ENCODE measurements around the gene ANAPC16.
A peak's percentile ranks its signal among the peaks of the same experiment; 100 is the strongest.

ANAPC16 gene

GRCh38 chr10:72259491-72260238, 43.9 kb downstream of the ANAPC16 start:
- Histone ChIP-seq H3K4me3 (ENCODE audit: low read length) (peak overlapping the region; percentile 24), H3K9me3 (replicated peaks; ENCODE audit: low read length) (no peaks in the 10 kb centered on the region), H3K4me2 (ENCODE audit: low read length) (peak overlapping the region; percentile 93), H3K27me3 (ENCODE audit: control insufficient read depth, insufficient read depth, low read length) (no peaks in the 10 kb centered on the region), H3K4me1 (ENCODE audit: control insufficient read depth, insufficient read depth, low read length) (peaks cover 54% of the 10 kb centered on the region), H3K36me3 (ENCODE audit: insufficient read depth, low read length) (no peaks in the 10 kb centered on the region), H3K9ac (ENCODE audit: low read depth, low read length) (peak overlapping the region; percentile 83)

GRCh38 chr10:72260239-72260975, 44.6 kb downstream of the ANAPC16 start:
- no peaks in the 10 kb centered on the region for H3K9me3 ChIP-seq (replicated peaks; ENCODE audit: low read length)
- peak overlapping the region; percentile 83 for H3K9ac ChIP-seq (ENCODE audit: low read depth, low read length)
- no peaks in the 10 kb centered on the region for H3K36me3 ChIP-seq (ENCODE audit: insufficient read depth, low read length)
- H3K4me1 ChIP-seq (ENCODE audit: control insufficient read depth, insufficient read depth, low read length): peaks cover 47% of the 10 kb centered on the region
- peak overlapping the region; percentile 70 for H3K4me3 ChIP-seq (ENCODE audit: low read length)
- H3K4me2 ChIP-seq (ENCODE audit: low read length): peak overlapping the region; percentile 93
- no peaks in the 10 kb centered on the region for H3K27me3 ChIP-seq (ENCODE audit: control insufficient read depth, insufficient read depth, low read length)

GRCh38 chr10:72260976-72261783, 45.4 kb downstream of the ANAPC16 start:
- H3K27me3 ChIP-seq (ENCODE audit: control insufficient read depth, insufficient read depth, low read length): no peaks in the 10 kb centered on the region
- no peaks in the 10 kb centered on the region for H3K9me3 ChIP-seq (replicated peaks; ENCODE audit: low read length)
- peak overlapping the region; percentile 93 for H3K4me2 ChIP-seq (ENCODE audit: low read length)
- peak overlapping the region; percentile 83 for H3K9ac ChIP-seq (ENCODE audit: low read depth, low read length)
- peaks cover 40% of the 10 kb centered on the region for H3K4me1 ChIP-seq (ENCODE audit: control insufficient read depth, insufficient read depth, low read length)
- H3K4me3 ChIP-seq (ENCODE audit: low read length): peak overlapping the region; percentile 70
- H3K36me3 ChIP-seq (ENCODE audit: insufficient read depth, low read length): no peaks in the 10 kb centered on the region

GRCh38 chr10:72261784-72262404, 46.1 kb downstream of the ANAPC16 start:
- no peaks in the 10 kb centered on the region for H3K36me3 ChIP-seq (ENCODE audit: insufficient read depth, low read length)
- H3K4me3 ChIP-seq (ENCODE audit: low read length): peak overlapping the region; percentile 70
- no peaks in the 10 kb centered on the region for H3K27me3 ChIP-seq (ENCODE audit: control insufficient read depth, insufficient read depth, low read length)
- H3K9me3 ChIP-seq (replicated peaks; ENCODE audit: low read length): no peaks in the 10 kb centered on the region
- peak overlapping the region; percentile 83 for H3K9ac ChIP-seq (ENCODE audit: low read depth, low read length)
- H3K4me1 ChIP-seq (ENCODE audit: control insufficient read depth, insufficient read depth, low read length): peaks cover 36% of the 10 kb centered on the region
- H3K4me2 ChIP-seq (ENCODE audit: low read length): peak overlapping the region; percentile 93

GRCh38 chr10:72263613-72264241, 47.9 kb downstream of the ANAPC16 start:
- Histone ChIP-seq H3K27me3 (ENCODE audit: control insufficient read depth, insufficient read depth, low read length) (no peaks in the 10 kb centered on the region), H3K9me3 (replicated peaks; ENCODE audit: low read length) (no peaks in the 10 kb centered on the region), H3K9ac (ENCODE audit: low read depth, low read length) (no peak overlapping the region), H3K36me3 (ENCODE audit: insufficient read depth, low read length) (no peaks in the 10 kb centered on the region), H3K4me3 (ENCODE audit: low read length) (no peak overlapping the region), H3K4me2 (ENCODE audit: low read length) (no peak overlapping the region), H3K4me1 (ENCODE audit: control insufficient read depth, insufficient read depth, low read length) (peaks cover 29% of the 10 kb centered on the region)

- no peaks in the 10 kb centered on the region for H3K27me3 ChIP-seq (ENCODE audit: control insufficient read depth, insufficient read depth, low read length)
- H3K9me3 ChIP-seq (replicated peaks; ENCODE audit: low read length): no peaks in the 10 kb centered on the region
- H3K4me3 ChIP-seq (ENCODE audit: low read length): no peak overlapping the region
- H3K9ac ChIP-seq (ENCODE audit: low read depth, low read length): no peak overlapping the region
- H3K4me1 ChIP-seq (ENCODE audit: control insufficient read depth, insufficient read depth, low read length): peaks cover 23% of the 10 kb centered on the region
- no peak overlapping the region for H3K4me2 ChIP-seq (ENCODE audit: low read length)
- no peaks in the 10 kb centered on the region for H3K36me3 ChIP-seq (ENCODE audit: insufficient read depth, low read length)
Observed at GRCh38 chr10:72264536-72264935, 48.7 kb downstream of the ANAPC16 start.

GRCh38 chr10:72265508-72265907, 49.7 kb downstream of the ANAPC16 start:
- no peak overlapping the region for H3K4me2 ChIP-seq (ENCODE audit: low read length)
- no peak overlapping the region for H3K4me3 ChIP-seq (ENCODE audit: low read length)
- H3K36me3 ChIP-seq (ENCODE audit: insufficient read depth, low read length): no peaks in the 10 kb centered on the region
- H3K9ac ChIP-seq (ENCODE audit: low read depth, low read length): no peak overlapping the region
- peaks cover 14% of the 10 kb centered on the region for H3K4me1 ChIP-seq (ENCODE audit: control insufficient read depth, insufficient read depth, low read length)
- H3K9me3 ChIP-seq (replicated peaks; ENCODE audit: low read length): no peaks in the 10 kb centered on the region
- H3K27me3 ChIP-seq (ENCODE audit: control insufficient read depth, insufficient read depth, low read length): no peaks in the 10 kb centered on the region

GRCh38 chr10:72265990-72266865, 50.4 kb downstream of the ANAPC16 start:
- Histone ChIP-seq H3K36me3 (ENCODE audit: insufficient read depth, low read length) (no peaks in the 10 kb centered on the region), H3K4me2 (ENCODE audit: low read length) (no peak overlapping the region), H3K4me1 (ENCODE audit: control insufficient read depth, insufficient read depth, low read length) (peaks cover 7% of the 10 kb centered on the region), H3K4me3 (ENCODE audit: low read length) (no peak overlapping the region), H3K27me3 (ENCODE audit: control insufficient read depth, insufficient read depth, low read length) (no peaks in the 10 kb centered on the region), H3K9ac (ENCODE audit: low read depth, low read length) (no peak overlapping the region), H3K9me3 (replicated peaks; ENCODE audit: low read length) (no peaks in the 10 kb centered on the region)

GRCh38 chr10:72267381-72267780, 51.6 kb downstream of the ANAPC16 start:
- H3K4me3 ChIP-seq (ENCODE audit: low read length): no peak overlapping the region
- no peak overlapping the region for H3K4me2 ChIP-seq (ENCODE audit: low read length)
- H3K4me1 ChIP-seq (ENCODE audit: control insufficient read depth, insufficient read depth, low read length): peaks cover 5% of the 10 kb centered on the region
- no peaks in the 10 kb centered on the region for H3K27me3 ChIP-seq (ENCODE audit: control insufficient read depth, insufficient read depth, low read length)
- no peaks in the 10 kb centered on the region for H3K9me3 ChIP-seq (replicated peaks; ENCODE audit: low read length)
- no peaks in the 10 kb centered on the region for H3K36me3 ChIP-seq (ENCODE audit: insufficient read depth, low read length)
- no peak overlapping the region for H3K9ac ChIP-seq (ENCODE audit: low read depth, low read length)

- Histone ChIP-seq H3K4me2 (ENCODE audit: low read length) (no peak overlapping the region), H3K9ac (ENCODE audit: low read depth, low read length) (no peak overlapping the region), H3K9me3 (replicated peaks; ENCODE audit: low read length) (no peaks in the 10 kb centered on the region), H3K4me1 (ENCODE audit: control insufficient read depth, insufficient read depth, low read length) (peaks cover 10% of the 10 kb centered on the region), H3K4me3 (ENCODE audit: low read length) (no peak overlapping the region), H3K36me3 (ENCODE audit: insufficient read depth, low read length) (no peaks in the 10 kb centered on the region), H3K27me3 (ENCODE audit: control insufficient read depth, insufficient read depth, low read length) (no peaks in the 10 kb centered on the region)
Observed at GRCh38 chr10:72267819-72268399, 52.1 kb downstream of the ANAPC16 start.

All from skeletal muscle satellite cell (primary cell).